ENCODE results near the gene SOBP. TPM values are rescaled to one million over a fixed set of nuclear protein-coding genes. Genes with fewer than 3 reads are reported as not detected.
A peak's percentile ranks its signal among the peaks of the same experiment; 100 is the strongest.

The SOBP gene
- total RNA-seq, 1 experiment from 2014 or later = 0.22 TPM

DNA sequence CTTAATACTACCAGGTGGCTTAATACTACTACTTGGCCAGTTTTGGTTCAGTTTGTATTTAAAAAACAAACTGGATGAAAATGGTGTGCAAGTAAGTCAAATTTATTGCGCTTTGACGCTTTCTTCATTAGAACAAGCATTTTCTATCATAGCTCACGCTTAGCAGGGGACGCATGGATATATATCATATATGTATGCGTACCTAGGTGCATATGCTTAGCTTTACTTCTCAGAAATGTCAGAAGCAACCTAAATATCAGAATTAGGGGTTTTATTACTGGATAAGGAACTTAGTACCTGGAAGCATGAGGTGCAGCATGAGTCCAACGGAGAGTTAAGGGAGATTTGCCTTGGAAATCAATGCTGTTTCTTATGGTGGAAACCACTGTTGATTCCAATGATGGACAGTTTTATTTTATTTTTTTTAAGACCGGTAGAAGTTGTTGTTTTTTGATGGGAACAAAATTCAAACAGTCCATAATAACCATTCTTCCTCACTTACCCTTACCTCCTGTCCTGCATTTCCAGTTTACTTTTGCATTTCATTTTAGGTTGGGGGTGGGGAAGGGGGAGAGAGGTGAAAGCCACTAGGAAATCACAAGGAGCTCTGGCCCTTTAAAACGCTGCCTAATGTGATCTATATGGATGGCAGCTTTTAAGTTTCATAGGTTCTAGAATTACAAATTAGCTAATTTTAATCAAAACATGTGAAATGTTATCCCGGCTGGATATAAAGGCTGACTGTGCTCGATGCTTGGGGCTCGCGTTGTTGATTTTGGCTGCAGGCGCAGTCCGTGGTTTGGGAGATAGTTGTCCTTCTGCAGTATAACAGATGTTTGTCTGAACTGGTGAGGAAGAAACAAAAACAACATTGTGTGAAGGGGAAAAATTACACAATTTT is 2.1 kb downstream of the SOBP start:
- intact Hi-C loops (cut with micrococcal nuclease; ENCODE audit: unreplicated experiment) = no loop called here
- H3K9me2 ChIP-seq (ENCODE audit: insufficient read depth) = no peaks in the 10 kb centered on the region
- no TSS peak for BruUV-seq (replicated peaks)
- ChIA-PET CTCF (interaction anchor here (0.6 kb wide), 1 partner anchor 328 kb away, joined by 4 read pairs; no protein-coding TSS in a partner anchor), POLR2A (ENCODE audit: unreplicated experiment) (interaction anchor here (0.5 kb wide), 1 partner anchor 11 kb away, joined by 5 read pairs; no protein-coding TSS in a partner anchor)
- no peaks in the 10 kb centered on the region for H3K79me2 ChIP-seq (ENCODE audit: low read depth)
- H2AFZ ChIP-seq = no peak overlapping the region
- peaks cover 5% of the 10 kb centered on the region; the same call in 1 of the 2 replicates for H3K4me1 ChIP-seq (replicated peaks; ENCODE audit: insufficient read depth)
- no peaks in the 10 kb centered on the region for H3K9me3 ChIP-seq (ENCODE audit: insufficient read depth, low read depth)
- H4K20me1 ChIP-seq (ENCODE audit: insufficient read depth) = no peaks in the 10 kb centered on the region
- H3K4me3 ChIP-seq = no peak overlapping the region
- no peak overlapping the region for H3K27ac ChIP-seq
- no peak for DNase-seq
- no peaks in the 10 kb centered on the region for H3K36me3 ChIP-seq (ENCODE audit: low read depth)
- H3K27me3 ChIP-seq (ENCODE audit: insufficient read depth, low read depth) = peaks cover 31% of the 10 kb centered on the region
- TF ChIP-seq, protein P1, sequence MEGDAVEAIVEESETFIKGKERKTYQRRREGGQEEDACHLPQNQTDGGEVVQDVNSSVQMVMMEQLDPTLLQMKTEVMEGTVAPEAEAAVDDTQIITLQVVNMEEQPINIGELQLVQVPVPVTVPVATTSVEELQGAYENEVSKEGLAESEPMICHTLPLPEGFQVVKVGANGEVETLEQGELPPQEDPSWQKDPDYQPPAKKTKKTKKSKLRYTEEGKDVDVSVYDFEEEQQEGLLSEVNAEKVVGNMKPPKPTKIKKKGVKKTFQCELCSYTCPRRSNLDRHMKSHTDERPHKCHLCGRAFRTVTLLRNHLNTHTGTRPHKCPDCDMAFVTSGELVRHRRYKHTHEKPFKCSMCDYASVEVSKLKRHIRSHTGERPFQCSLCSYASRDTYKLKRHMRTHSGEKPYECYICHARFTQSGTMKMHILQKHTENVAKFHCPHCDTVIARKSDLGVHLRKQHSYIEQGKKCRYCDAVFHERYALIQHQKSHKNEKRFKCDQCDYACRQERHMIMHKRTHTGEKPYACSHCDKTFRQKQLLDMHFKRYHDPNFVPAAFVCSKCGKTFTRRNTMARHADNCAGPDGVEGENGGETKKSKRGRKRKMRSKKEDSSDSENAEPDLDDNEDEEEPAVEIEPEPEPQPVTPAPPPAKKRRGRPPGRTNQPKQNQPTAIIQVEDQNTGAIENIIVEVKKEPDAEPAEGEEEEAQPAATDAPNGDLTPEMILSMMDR (conservative IDR thresholded peaks at IDR 0.05) = no peak
- no peak for TF ChIP-seq EZH2 (IDR thresholded peaks at IDR 0.05; ENCODE audit: low read depth)
- H3F3A ChIP-seq (ENCODE audit: insufficient read depth, low read depth) = no peaks in the 10 kb centered on the region
- no peak overlapping the region for H3K4me2 ChIP-seq

GRCh38 chr6:107493158-107494057 is 3.5 kb downstream of the SOBP start:
- CTCF ChIA-PET = no interaction called here
- Histone ChIP-seq H3K9me2 (ENCODE audit: insufficient read depth) (no peaks in the 10 kb centered on the region), H3K4me1 (replicated peaks; ENCODE audit: insufficient read depth) (peaks cover 5% of the 10 kb centered on the region; the same call in 1 of the 2 replicates), H3K27ac (no peak overlapping the region), H3K27me3 (ENCODE audit: insufficient read depth, low read depth) (peaks cover 18% of the 10 kb centered on the region), H4K20me1 (ENCODE audit: insufficient read depth) (no peaks in the 10 kb centered on the region), H3K79me2 (ENCODE audit: low read depth) (no peaks in the 10 kb centered on the region), H3K9me3 (ENCODE audit: insufficient read depth, low read depth) (no peaks in the 10 kb centered on the region), H3K4me3 (no peak overlapping the region), H3F3A (ENCODE audit: insufficient read depth, low read depth) (no peaks in the 10 kb centered on the region), H3K36me3 (ENCODE audit: low read depth) (no peaks in the 10 kb centered on the region), H2AFZ (peak overlapping the region; percentile 2; the same call in 1 of the 2 replicates), H3K4me2 (no peak overlapping the region)
- intact Hi-C loops (cut with micrococcal nuclease; ENCODE audit: unreplicated experiment) = no loop called here
- TF ChIP-seq, protein P1 (conservative IDR thresholded peaks at IDR 0.05) = no peak
- no peak for TF ChIP-seq EZH2 (IDR thresholded peaks at IDR 0.05; ENCODE audit: low read depth)
- POLR2A ChIA-PET (ENCODE audit: unreplicated experiment) = no interaction called here
- no peak for DNase-seq
- BruUV-seq (replicated peaks) = no TSS peak

- Histone ChIP-seq H3K36me3 (ENCODE audit: low read depth) (no peaks in the 10 kb centered on the region), H3K4me2 (no peak overlapping the region), H3K9me2 (ENCODE audit: insufficient read depth) (no peaks in the 10 kb centered on the region), H2AFZ (no peak overlapping the region; the same call in 1 of the 2 replicates), H3K9me3 (ENCODE audit: insufficient read depth, low read depth) (no peaks in the 10 kb centered on the region), H3K79me2 (ENCODE audit: low read depth) (no peaks in the 10 kb centered on the region), H3K4me3 (no peak overlapping the region), H3K4me1 (replicated peaks; ENCODE audit: insufficient read depth) (no peaks in the 10 kb centered on the region), H3F3A (ENCODE audit: insufficient read depth, low read depth) (no peaks in the 10 kb centered on the region), H3K27me3 (ENCODE audit: insufficient read depth, low read depth) (peaks cover 7% of the 10 kb centered on the region; the same call in 1 of the 2 replicates), H4K20me1 (ENCODE audit: insufficient read depth) (no peaks in the 10 kb centered on the region), H3K27ac (no peak overlapping the region)
- intact Hi-C loops (cut with micrococcal nuclease; ENCODE audit: unreplicated experiment) = no loop called here
- ChIA-PET POLR2A (ENCODE audit: unreplicated experiment) (no interaction called here), CTCF (no interaction called here)
- DNase-seq = no peak
- no peak for TF ChIP-seq EZH2 (IDR thresholded peaks at IDR 0.05; ENCODE audit: low read depth)
- TF ChIP-seq, protein P1 (conservative IDR thresholded peaks at IDR 0.05) = no peak
- BruUV-seq (replicated peaks) = no TSS peak
These were observed 5.3 kb downstream of the SOBP start for GRCh38 chr6:107495196-107495643.

Measured in PC-9 (cell line).